ENCODE data around the gene CPM. TPM values are rescaled to one million over a fixed set of nuclear protein-coding genes. Genes with fewer than 3 reads are reported as not detected.

Gene CPM
- total RNA-seq, 1 experiment from 2014 or later, result 0.96 TPM

GRCh38 chr12:68932961-68933893 is at the start of gene CPM (continued):
- TF ChIP-seq ESRRA (CRISPR knock-in tag; IDR thresholded peaks at IDR 0.05; ENCODE audit: borderline replicate concordance) (peak; percentile 76; the same call in 1 of the 2 replicates), CREB1 (CRISPR knock-in tag; IDR thresholded peaks at IDR 0.05) (peak; percentile 71; the same call in 1 of the 2 replicates), TP53 (CRISPR knock-in tag; IDR thresholded peaks at IDR 0.05) (peak; percentile 79; the same call in 1 of the 2 replicates), CREM (CRISPR knock-in tag; IDR thresholded peaks at IDR 0.05) (peak; percentile 74; the same call in 1 of the 2 replicates)

GRCh38 chr12:68981516-68981915 is 48.5 kb upstream of the CPM start:
- CTCF ChIA-PET, result no interaction called here
- H3K4me1 Mint-ChIP-seq, result peaks cover 12% of the 10 kb centered on the region
- no peak for ATAC-seq
- no peaks in the 10 kb centered on the region; the same call in 1 of the 2 replicates for H3K27me3 Mint-ChIP-seq (ENCODE audit: low read depth)
- POLR2A ChIA-PET, result no interaction called here
- peaks cover 22% of the 10 kb centered on the region for H3K9me3 Mint-ChIP-seq
- TF ChIP-seq STAT6 (CRISPR knock-in tag; conservative IDR thresholded peaks at IDR 0.05; ENCODE audit: low read depth) (no peak), HMGXB4 (CRISPR knock-in tag; IDR thresholded peaks at IDR 0.05) (no peak), ZBTB21 (CRISPR knock-in tag; IDR thresholded peaks at IDR 0.05; ENCODE audit: borderline replicate concordance) (no peak), TCF7 (CRISPR knock-in tag; IDR thresholded peaks at IDR 0.05; ENCODE audit: low read depth) (no peak), CTCF (IDR thresholded peaks at IDR 0.05) (no peak), NFATC4 (CRISPR knock-in tag; IDR thresholded peaks at IDR 0.05) (no peak), KAT7 (CRISPR knock-in tag; IDR thresholded peaks at IDR 0.05; ENCODE audit: borderline replicate concordance) (no peak), ZMAT4 (CRISPR knock-in tag; IDR thresholded peaks at IDR 0.05) (no peak), AFF4 (CRISPR knock-in tag; IDR thresholded peaks at IDR 0.05; ENCODE audit: borderline replicate concordance) (no peak), ZNF219 (CRISPR knock-in tag; IDR thresholded peaks at IDR 0.05; ENCODE audit: borderline replicate concordance) (no peak)
- H3K4me3 Mint-ChIP-seq, result no peak overlapping the region
- no peak for DNase-seq (ENCODE audit: low spot score)
- H3K27ac Mint-ChIP-seq, result no peak overlapping the region
- H3K36me3 Mint-ChIP-seq, result peaks cover 11% of the 10 kb centered on the region

Data from WTC11 (cell line).